Hepatocyte (in vitro differentiated cells): ENCODE results near the gene MIS18BP1.
"Not testable (repeated sequence)": the region's sequence is repeated elsewhere in the genome, so short reads cannot be mapped to it uniquely, and the experiment has no call there.

Experiments
- CTCF ChIP-seq: fragments of 200-600 bp; sonication (generic); IDR thresholded peaks from 2 replicates; pipeline ENCODE4 v1.5.1; 2016; ENCODE audit warnings: antibody characterized with exemption, mild to moderate bottlenecking; ENCODE audit not compliant: poor library complexity
- EZH2phosphoT487 ChIP-seq: fragments of 200-600 bp; sonication (generic); IDR thresholded peaks from one replicate; pipeline ENCODE4 v1.6.1; 2018; ENCODE audit warnings: antibody characterized with exemption, mild to moderate bottlenecking, low read depth, moderate library complexity; ENCODE audit not compliant: unreplicated experiment, severe bottlenecking

DNA sequence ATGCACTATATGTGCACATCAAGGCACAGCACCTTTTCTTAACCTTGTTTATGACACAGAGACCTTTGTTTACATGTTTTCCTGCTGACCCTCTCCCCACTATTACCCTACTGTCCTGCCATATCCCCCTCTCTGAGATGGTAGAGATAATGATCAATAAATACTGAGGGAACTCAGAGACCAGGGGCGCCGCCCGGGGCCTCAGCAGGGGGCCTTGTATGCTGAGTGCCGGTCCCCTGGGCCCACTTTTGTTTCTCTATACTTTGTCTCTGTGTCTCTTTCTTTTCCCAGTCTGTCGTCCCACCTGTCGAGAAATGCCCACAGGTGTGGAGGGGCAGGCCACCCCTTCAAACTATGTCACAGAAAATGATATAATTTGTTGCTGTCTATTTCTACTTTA is 38.7 kb downstream of the MIS18BP1 start:
- not testable (repeated sequence) for TF ChIP-seq EZH2phosphoT487, CTCF
